GM18861 (cell line): ENCODE data around the gene EMID1.

Source experiments
- ATAC-seq: cut with Tn5 transposase; IDR thresholded peaks from one replicate; pipeline ENCODE4 v1.9.1; 2021; ENCODE audit not compliant: unreplicated experiment

Gene EMID1

DNA sequence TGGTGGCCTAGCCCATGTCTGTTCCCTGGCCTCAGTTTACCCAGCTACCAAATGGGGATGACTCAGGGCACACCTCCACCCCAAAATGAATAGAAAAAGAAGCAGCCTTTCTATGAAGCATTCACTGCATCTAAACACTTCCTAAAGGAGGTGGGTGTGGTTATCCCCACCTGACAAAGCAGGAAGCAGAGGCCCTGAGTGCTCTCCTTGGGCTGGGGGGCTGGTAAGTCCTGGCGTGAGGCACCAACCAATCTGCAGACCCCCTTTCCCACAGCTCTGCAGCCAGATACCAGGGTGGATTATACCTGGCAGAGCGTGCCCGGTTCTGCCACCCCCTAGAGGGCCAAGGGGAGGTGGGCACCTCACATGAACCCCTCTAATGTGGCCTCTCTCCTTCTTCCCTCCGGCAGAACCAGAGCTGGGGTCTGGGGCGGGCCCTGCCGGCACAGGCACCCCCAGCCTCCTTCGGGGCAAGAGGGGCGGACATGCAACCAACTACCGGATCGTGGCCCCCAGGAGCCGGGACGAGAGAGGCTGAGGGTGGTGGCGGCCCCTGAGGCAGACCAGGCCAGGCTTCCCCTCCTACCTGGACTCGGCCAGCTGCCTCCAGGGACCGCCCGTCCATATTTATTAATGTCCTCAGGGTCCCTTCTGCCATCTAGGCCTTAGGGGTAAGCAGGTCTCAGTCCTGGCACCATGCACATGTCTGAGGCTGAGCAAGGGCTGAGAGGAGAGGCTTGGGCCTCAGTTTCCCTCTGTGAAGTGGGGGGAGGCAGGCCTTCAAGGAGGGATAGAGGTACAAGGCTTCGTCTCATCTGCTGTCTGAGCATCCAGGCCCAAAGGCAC, 52.9 kb downstream of the EMID1 start:
- no peak for ATAC-seq

DNA sequence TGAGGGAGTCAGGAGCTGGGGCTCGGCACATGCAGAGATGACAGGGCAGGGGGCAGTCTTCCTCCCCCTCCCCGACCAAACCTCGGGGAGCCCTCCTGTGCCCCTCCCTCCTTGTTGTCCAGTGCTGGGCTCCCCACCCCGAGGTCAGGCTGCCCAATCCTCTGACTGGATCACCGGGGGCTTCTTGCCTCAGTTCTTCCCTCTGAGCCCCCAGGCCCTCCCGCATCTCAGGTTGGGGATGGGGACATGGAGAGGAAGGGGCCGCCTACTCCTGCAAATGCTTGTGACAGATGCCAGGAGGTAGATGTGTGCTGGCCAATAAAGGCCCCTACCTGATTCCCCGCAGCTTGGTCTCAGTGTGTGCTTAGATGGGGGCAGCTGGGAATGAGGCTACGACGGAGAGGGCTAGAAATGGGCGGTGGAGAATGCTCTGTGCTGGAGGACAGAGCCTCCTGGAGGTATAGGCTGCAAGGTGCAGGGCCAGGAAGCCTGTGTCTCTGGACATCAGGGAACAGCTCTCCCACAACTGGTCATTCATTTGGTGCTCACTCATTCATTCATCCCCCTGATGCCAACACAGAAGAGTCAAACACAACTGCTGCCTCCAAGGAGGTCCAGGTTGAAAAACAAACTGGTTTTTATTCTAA, 53.7 kb downstream of the EMID1 start:
- no peak for ATAC-seq

- ATAC-seq: no peak
Observed at GRCh38 chr22:29260031-29260560, 54.4 kb downstream of the EMID1 start.

DNA sequence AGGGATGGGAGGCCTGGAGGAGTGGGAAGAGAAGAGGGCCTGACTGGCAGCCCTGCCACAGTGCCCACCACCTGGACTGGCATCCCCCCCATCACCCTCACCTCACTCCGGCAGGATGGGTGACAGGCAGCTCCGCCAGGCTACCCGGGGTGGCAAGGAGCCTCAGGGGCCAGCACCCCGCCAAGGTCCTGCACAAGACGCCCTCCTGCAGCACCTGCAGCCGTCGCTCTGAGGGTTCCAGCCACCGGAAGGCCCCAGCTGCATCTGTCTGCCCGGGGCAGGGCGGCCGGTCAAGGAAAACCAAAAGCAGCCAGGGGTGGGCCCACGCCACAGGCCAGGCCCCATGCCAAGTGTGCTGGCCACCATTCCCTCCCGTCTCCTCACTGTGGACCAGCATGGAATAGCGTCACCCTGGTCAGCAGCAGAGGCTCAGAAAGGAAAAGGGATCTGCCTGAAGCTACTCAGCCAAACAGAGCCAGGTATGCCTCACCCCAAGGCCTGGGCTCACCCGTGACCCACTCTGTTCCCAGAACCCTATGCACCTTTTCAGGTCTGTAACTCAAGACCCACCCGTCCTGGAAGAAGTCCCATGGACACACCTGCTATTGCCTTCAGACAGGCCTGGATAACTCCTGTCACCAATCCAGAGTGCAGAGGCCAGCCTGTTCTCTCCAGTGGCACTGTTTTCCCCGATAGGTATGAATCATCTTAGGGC, 55.1 kb downstream of the EMID1 start:
- no peak for ATAC-seq

- no peak for ATAC-seq
Observed at GRCh38 chr22:29263791-29264276, 58.1 kb downstream of the EMID1 start.

- ATAC-seq: no peak
Observed at GRCh38 chr22:29265305-29265704, 59.6 kb downstream of the EMID1 start.

DNA sequence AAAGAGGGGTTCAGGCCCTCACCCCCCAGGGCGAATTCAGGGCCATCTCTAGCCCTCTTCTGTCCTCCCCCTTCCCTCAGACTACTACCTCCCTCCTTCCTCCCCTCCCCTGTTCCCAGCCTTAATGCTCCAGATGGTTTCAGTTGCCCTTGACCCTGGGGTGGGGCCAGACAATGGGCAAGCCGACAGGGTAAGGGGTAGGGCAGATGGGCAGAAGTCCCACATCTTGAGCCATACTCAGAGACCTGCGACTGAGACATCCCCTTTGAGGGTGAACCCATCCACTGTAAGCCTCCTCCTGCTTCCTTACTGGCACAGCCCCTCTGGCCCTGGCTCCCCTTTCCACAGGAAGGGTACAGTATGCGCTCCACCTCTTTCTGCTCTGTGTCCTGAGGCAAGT, 60.2 kb downstream of the EMID1 start:
- ATAC-seq: no peak

- no peak for ATAC-seq
Observed at GRCh38 chr22:29266564-29267461, 61.1 kb downstream of the EMID1 start.

DNA sequence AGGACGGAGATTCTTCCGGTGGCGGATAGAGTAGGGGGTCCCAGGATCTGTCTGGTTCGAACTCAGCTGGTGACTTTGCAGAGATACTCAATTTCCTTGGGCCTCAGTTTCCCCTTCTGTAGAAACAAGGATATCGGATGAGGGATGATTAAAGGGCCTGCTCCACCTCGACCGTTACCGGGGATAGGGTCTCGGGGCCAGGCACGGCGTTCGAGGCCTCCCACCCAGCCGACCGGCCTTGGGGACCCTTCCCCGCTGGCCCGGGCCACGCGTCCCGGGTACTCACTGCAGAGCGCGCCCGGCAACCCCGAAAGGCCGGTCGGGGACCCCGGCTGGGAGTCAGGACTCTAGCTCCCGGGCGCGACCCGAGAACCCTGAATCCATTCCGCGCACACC, 61.8 kb downstream of the EMID1 start:
- no peak for ATAC-seq

DNA sequence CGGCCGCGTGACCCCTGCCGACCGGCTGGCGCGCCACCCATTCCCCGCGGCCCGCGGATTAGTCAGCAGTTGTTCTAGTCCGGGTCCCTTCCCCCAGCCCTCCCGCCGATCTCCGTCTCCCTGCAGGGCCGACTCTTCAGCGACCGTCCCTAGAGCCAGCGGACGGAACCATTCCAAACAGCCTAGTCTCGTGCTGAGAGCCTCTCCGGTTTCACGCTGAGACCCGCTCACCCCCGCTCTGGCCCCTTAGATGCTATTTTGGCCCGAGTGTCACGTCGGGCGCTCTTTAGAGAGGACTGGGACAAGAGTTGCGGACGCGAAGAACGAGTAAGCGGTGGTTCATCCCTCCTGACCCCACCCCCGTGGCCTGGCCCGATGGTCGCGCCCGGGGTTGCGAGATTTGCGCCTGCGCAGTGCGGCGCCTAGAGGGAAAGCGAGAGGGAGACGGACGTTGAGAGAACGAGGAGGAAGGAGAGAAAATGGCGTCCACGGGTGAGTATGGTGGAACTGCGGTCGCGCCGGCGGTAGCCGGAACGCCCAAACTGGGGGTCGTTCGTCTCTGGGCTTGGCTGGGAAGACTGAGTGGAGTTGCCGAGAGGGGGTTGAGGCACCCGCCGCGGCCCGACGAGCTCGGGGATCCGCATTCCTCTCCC, 62.3 kb downstream of the EMID1 start, which contains the start of the genes EWSR1 and RHBDD3:
Gene EWSR1, plus strand, starts transcription at position 411 of the 653 bp plus-strand sequence. Its CDS starts 69 bp downstream, at position 480.
Gene RHBDD3, minus strand, starts transcription at position 124 of the 653 bp plus-strand sequence. CDS start 2,355 bp downstream, outside the sequence.
- ATAC-seq: peak; percentile 66

DNA sequence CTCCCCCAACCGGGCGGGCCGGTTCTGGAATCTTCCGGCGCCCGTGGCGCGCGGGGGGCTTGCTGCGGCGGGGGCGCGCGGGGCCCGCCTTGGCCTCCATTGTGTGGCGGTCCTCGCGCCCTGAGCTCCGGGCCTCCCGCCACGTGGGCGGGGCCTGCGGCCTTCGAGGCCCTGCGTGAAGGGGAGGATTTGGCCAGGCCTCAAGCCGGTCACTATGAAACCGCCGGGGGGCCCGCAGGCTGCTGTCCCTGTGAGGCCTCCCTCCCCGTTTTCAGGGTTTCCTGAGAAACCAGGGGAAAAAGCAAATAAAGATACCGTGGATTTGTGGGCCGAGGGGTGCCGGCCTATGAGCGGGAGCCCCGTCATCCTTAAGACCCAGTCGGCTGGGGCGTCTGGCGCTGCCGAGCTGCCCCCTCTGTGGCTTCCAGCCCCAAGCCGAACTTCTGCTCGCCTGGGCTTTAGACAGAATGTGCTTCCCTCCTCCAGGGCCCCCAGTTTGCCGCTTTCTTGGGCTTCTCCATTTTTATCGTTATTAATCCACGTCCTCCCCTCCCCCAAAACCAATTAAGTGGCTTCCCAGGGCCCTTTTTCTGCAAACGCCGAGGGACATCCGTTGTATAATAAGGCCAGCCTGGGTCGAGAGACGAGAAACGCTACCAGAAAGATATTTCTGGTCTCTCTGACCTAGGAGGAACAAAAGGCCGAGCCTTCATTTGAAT, 63.0 kb downstream of the EMID1 start:
- peak; percentile 19 for ATAC-seq

DNA sequence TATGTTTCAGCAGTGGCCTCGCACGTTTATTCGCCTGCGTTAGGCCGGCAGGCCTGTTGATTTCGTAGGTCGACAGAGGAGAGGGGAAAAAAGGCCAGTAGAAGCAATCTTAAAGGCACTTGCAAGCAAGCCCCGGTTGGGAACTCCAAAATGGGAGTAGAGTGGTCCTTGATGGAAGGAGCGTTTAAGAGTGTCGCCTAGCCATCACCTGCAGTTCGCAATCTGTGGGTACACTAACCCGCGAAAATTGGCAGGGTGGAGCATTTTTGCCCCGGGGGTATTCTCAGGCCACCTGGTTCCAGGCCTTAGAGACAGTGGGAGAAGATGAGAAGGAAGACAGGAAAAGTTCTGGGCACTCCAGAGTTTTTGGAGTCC, 63.5 kb downstream of the EMID1 start:
- ATAC-seq: no peak

DNA sequence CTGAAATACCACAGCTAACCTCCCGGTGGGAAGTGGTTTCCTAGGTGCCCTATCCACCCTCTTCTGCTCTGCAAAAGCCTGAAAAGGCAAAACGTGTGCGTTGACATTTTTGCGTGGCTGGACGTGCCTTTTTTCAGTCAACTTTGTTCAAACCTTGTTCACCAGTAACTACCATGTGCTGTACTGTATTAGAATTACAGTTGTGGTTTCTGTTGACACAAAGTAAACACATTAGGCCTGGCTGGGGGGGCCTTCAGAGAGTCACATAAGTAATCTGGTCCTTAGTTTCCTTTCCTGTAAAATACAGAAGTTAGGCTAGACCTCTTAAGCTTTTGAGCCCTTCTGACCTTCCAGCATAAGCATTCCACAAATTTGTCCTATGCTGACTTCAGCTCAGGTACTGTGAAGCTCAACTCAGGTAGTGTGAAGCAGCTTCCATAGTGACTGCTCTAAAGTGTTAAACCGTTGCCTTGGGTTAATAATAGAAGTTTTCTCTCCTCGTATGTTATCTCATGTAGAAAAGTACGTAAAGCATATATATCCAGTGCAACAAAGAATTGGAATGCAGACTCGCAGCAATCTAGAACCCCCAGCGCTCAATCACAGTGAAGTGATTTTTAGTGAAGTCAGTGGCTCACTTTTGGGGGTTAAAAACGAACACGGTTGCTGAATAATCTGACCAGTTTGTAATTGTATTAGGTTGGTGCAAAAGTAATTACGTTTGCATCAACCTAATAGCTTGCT, 64.2 kb downstream of the EMID1 start:
- ATAC-seq: no peak

DNA sequence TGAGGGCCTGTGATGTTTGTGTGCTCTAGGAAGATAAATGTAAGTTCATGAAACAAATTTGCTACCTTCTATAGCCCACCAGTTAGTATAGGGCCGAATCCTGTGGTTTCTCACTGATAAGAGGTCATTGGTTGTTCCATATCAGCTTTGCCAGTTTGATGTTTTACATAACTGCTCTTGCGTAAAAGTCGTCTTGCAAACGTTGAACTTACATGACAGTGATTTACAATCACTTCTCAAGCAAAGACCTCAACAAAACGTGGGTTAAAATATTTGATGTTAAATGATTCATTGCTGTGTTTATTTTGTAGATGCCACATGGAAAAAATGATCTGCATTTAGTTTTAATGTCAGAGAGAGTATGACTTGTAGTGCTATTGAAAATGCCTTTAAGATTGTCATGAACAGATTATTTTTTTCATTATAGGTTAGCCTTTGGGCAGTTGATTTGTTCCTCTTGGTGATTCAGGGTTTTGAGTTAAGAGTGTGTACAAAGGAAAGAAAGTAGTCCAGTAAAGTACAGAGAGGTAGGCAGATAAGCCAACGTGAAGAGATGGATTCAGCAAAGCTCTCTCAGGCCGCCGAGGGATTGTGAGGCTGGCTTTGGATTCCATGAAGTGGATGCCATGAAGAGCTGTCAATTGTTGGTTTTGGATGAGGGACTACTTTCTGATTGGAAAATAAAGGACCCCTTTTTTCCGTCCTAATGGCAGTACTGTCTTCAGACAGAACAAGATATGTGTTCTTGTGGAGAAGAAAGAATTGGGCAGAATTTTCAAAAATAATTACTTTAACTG, 65.0 kb downstream of the EMID1 start:
- no peak for ATAC-seq

DNA sequence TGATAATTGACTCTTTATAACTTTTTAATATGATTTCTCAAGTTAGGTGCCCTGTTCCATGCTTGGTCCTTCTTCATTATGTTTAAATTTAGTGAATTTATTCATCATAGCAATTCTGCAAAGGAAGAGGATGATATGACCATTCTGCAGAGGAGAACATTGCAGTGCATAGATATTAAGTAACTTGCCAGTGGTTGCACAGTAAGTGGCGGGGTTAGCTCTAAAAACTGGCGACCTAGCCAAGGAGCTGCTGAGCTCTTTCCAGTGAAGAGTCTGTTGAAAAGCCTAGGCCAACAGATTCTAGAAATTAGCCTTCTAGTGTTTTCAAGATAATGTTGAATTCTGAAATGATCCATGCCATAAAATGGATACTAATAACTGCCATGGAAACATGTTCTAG, 66.9 kb downstream of the EMID1 start:
- ATAC-seq: no peak

GRCh38 chr22:29275167-29275566, 69.5 kb downstream of the EMID1 start:
- ATAC-seq: no peak

GRCh38 chr22:29275819-29276565, 70.3 kb downstream of the EMID1 start:
- no peak for ATAC-seq
